ENCODE data around the gene BRWD1.

BRWD1 gene

GRCh38 chr21:39186676-39187075 is 126.8 kb downstream of the BRWD1 start:
- Histone ChIP-seq H3K79me2 (ENCODE audit: insufficient read depth, low read depth) (peaks cover 13% of the 10 kb centered on the region), H3K4me3 (IDR thresholded peaks at IDR 0.05; ENCODE audit: insufficient read depth, low read depth, low read length) (no peak overlapping the region), H3K27me3 (ENCODE audit: insufficient read depth, low read depth) (no peaks in the 10 kb centered on the region), H2AFZ (ENCODE audit: low read depth) (no peak overlapping the region), H3K36me3 (ENCODE audit: insufficient read depth) (no peaks in the 10 kb centered on the region), H3K4me1 (ENCODE audit: low read depth, poor library complexity, severe bottlenecking) (peaks cover 31% of the 10 kb centered on the region), H3K4me2 (no peak overlapping the region), H3K9ac (no peak overlapping the region), H3K27ac (no peak overlapping the region), H4K20me1 (ENCODE audit: insufficient read depth) (no peaks in the 10 kb centered on the region)
- no peak for TF ChIP-seq CTCF (conservative IDR thresholded peaks at IDR 0.05; ENCODE audit: low read depth, low read length)

- no peak overlapping the region for H3K4me3 ChIP-seq (IDR thresholded peaks at IDR 0.05; ENCODE audit: insufficient read depth, low read depth, low read length)
- no peak overlapping the region for H3K27ac ChIP-seq
- no peaks in the 10 kb centered on the region for H4K20me1 ChIP-seq (ENCODE audit: insufficient read depth)
- no peaks in the 10 kb centered on the region for H3K36me3 ChIP-seq (ENCODE audit: insufficient read depth)
- no peak overlapping the region for H2AFZ ChIP-seq (ENCODE audit: low read depth)
- peak overlapping the region; percentile 58 for H3K4me2 ChIP-seq
- TF ChIP-seq CTCF (conservative IDR thresholded peaks at IDR 0.05; ENCODE audit: low read depth, low read length), result no peak
- H3K27me3 ChIP-seq (ENCODE audit: insufficient read depth, low read depth), result no peaks in the 10 kb centered on the region
- H3K4me1 ChIP-seq (ENCODE audit: low read depth, poor library complexity, severe bottlenecking), result peaks cover 41% of the 10 kb centered on the region
- no peak overlapping the region for H3K9ac ChIP-seq
- peaks cover 26% of the 10 kb centered on the region for H3K79me2 ChIP-seq (ENCODE audit: insufficient read depth, low read depth)
These were observed 128.3 kb downstream of the BRWD1 start for GRCh38 chr21:39185157-39185556.

- peak overlapping the region; percentile 86 for H3K9ac ChIP-seq
- H4K20me1 ChIP-seq (ENCODE audit: insufficient read depth), result no peaks in the 10 kb centered on the region
- H3K4me3 ChIP-seq (IDR thresholded peaks at IDR 0.05; ENCODE audit: insufficient read depth, low read depth, low read length), result no peak overlapping the region
- no peak for TF ChIP-seq CTCF (conservative IDR thresholded peaks at IDR 0.05; ENCODE audit: low read depth, low read length)
- peak overlapping the region; percentile 66; the same call in 1 of the 2 replicates for H2AFZ ChIP-seq (ENCODE audit: low read depth)
- peak overlapping the region; percentile 58 for H3K4me2 ChIP-seq
- peak overlapping the region; percentile 68 for H3K27ac ChIP-seq
- H3K79me2 ChIP-seq (ENCODE audit: insufficient read depth, low read depth), result peaks cover 26% of the 10 kb centered on the region
- no peaks in the 10 kb centered on the region for H3K27me3 ChIP-seq (ENCODE audit: insufficient read depth, low read depth)
- peaks cover 39% of the 10 kb centered on the region for H3K4me1 ChIP-seq (ENCODE audit: low read depth, poor library complexity, severe bottlenecking)
- no peaks in the 10 kb centered on the region for H3K36me3 ChIP-seq (ENCODE audit: insufficient read depth)
These were observed 129.1 kb downstream of the BRWD1 start for GRCh38 chr21:39184050-39184980.

- H3K9ac ChIP-seq, result peak within 1 kb of the TSS; percentile 86
- H3K27me3 ChIP-seq (ENCODE audit: insufficient read depth, low read depth), result no peaks in the 10 kb centered on the region
- H3K79me2 ChIP-seq (ENCODE audit: insufficient read depth, low read depth), result peaks cover 32% of the 10 kb centered on the region
- TF ChIP-seq CTCF (conservative IDR thresholded peaks at IDR 0.05; ENCODE audit: low read depth, low read length), result no peak
- H2AFZ ChIP-seq (ENCODE audit: low read depth), result peak within 1 kb of the TSS; percentile 66
- H3K4me1 ChIP-seq (ENCODE audit: low read depth, poor library complexity, severe bottlenecking), result peaks cover 39% of the 10 kb centered on the region
- peak within 1 kb of the TSS; percentile 99 for H3K4me2 ChIP-seq
- H3K27ac ChIP-seq, result peak within 1 kb of the TSS; percentile 68
- no peak within 1 kb of the TSS for H3K4me3 ChIP-seq (IDR thresholded peaks at IDR 0.05; ENCODE audit: insufficient read depth, low read depth, low read length)
- H4K20me1 ChIP-seq (ENCODE audit: insufficient read depth), result no peaks in the 10 kb centered on the region
- no peaks in the 10 kb centered on the region for H3K36me3 ChIP-seq (ENCODE audit: insufficient read depth)
These were observed 130.0 kb downstream of the BRWD1 start, which contains the start of gene PSMG1 for GRCh38 chr21:39183272-39184049. Gene PSMG1, minus strand, starts transcription at chr21:39183451. Its CDS starts 66 bp downstream, at chr21:39183385.

Measured in KMS-11 (cell line).